Fibroblast of villous mesenchyme (primary cell): Measurements from ENCODE around the gene TTC23L. TPM values are rescaled to one million over a fixed set of nuclear protein-coding genes. Genes with fewer than 3 reads are reported as not detected.

Source experiments
- DNase-seq: peaks from one replicate; pipeline ENCODE4 v3.0.0-alpha.2; 2010; ENCODE audit warnings: low read depth
- H3K4me3 ChIP-seq: 2 replicates; pipeline ENCODE4 v1.5.1; 2011; ENCODE audit warnings: low read depth, mild to moderate bottlenecking, low read length
- CTCF ChIP-seq: IDR thresholded peaks from 2 replicates; pipeline ENCODE4 v1.5.1; 2012; ENCODE audit warnings: low read depth, mild to moderate bottlenecking, low read length; ENCODE audit not compliant: insufficient read depth
- total RNA-seq: library from RNA; depleted of rRNA; stranded (reverse); fragments of >200 nt; gene quantifications from 2 replicates; pipeline ENCODE4 v1.2.3, GENCODE V29; 2012

TTC23L gene
- total RNA-seq, 1 donor, result under 0.01 TPM

GRCh38 chr5:34844999-34845398 lies 6.0 kb downstream of the TTC23L start:
- no peak for DNase-seq
- TF ChIP-seq CTCF, result no peak
- no peak overlapping the region for H3K4me3 ChIP-seq

- no peak for DNase-seq
- H3K4me3 ChIP-seq, result no peak overlapping the region
- no peak for TF ChIP-seq CTCF
Measured at GRCh38 chr5:34847056-34847455, 8.1 kb downstream of the TTC23L start.

- no peak for DNase-seq
- TF ChIP-seq CTCF, result no peak
Measured at GRCh38 chr5:34847552-34847951, 8.6 kb downstream of the TTC23L start.

GRCh38 chr5:34848230-34848629 lies 9.3 kb downstream of the TTC23L start:
- no peak for TF ChIP-seq CTCF
- H3K4me3 ChIP-seq, result no peak overlapping the region
- DNase-seq, result no peak

More at GRCh38 chr5:34847552-34847951, 8.6 kb downstream of the TTC23L start:
- no peak overlapping the region for H3K4me3 ChIP-seq

- no peak for DNase-seq
- TF ChIP-seq CTCF, result no peak
- no peak overlapping the region for H3K4me3 ChIP-seq
Measured at GRCh38 chr5:34849253-34849652, 10.3 kb downstream of the TTC23L start.

GRCh38 chr5:34854459-34855174 lies 15.7 kb downstream of the TTC23L start:
- no peak for DNase-seq
- H3K4me3 ChIP-seq, result no peak overlapping the region
- no peak for TF ChIP-seq CTCF

- no peak overlapping the region for H3K4me3 ChIP-seq
- TF ChIP-seq CTCF, result no peak
- DNase-seq, result no peak
Measured at GRCh38 chr5:34857161-34857560, 18.2 kb downstream of the TTC23L start.
